DMS 273 treated with DMSO at 0.1 percent for 48 hours (cell line): ENCODE data around the gene RPN1.

ENCODE experiments used
- DNase-seq: peaks from one replicate; lab custom pipeline; 2025; lab: John Stamatoyannopoulos, UW

The RPN1 gene

GRCh38 chr3:128648940-128649663 is 1.5 kb downstream of the RPN1 start:
- peak; percentile 15 for DNase-seq

- no peak for DNase-seq
Observed at GRCh38 chr3:128648402-128648801, 2.2 kb downstream of the RPN1 start.

DNA sequence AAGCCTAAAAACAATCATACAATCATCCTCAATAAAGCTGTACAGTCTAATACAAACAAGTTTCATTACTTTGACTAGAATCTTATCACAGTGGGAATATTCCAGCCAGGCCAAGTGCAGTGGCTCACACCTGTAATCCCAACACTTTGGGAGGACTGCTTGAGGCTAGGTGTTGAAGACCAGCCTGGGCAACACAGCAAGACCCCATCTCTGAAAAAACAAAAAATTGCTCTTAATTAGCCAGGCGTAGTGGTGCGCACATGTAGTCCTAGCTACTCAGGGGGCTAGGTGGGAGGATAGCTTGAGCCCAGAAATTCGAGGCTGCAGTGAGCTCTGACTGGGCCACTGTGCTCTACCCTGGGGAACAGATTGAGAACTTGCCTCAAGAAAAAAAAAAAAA is 3.3 kb downstream of the RPN1 start:
- no peak for DNase-seq

DNA sequence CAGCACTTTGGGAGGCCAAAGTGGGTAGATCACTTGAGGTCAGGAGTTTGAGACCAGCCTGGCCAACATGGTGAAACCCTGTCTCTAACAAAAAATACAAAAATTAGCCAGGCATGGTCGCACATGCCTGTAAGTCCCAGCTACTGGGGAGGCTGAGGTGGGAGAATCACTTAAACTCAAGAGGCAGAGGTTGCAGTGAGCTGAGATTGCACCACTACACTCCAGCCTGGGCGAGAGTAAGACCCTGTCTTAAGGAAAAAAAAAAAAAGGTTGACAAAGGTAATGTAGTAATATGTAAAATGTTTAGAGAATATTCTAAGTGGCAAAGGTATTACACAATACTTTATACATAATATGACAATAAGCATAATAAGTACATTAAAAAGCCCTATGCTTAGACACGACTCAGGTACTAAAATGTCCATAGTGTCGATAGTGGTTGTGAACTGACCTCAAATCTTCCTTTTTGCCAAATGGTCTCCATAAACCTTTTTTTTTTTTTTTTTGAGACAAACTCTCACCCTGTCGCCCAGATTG is 16.5 kb downstream of the RPN1 start:
- DNase-seq = no peak

DNA sequence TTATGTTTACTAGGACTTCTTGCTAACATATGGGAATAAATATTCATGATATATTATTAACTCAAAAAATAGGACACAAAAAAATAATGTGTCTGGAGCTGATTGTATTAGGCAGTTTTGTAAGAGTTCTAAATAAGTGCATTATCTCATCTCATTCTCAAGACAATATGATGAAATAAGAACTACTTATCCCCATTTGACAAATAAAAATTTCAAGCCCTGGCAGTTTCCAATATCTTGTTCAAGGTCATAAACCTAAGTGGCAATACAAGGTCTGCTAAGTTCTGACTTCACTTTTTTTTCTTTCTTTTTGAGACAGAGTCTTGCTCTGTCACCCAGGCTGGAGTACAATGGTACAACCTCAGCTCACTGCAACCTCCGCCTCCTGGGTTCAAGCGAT is 18.3 kb downstream of the RPN1 start:
- DNase-seq = no peak

- DNase-seq = no peak
Observed at GRCh38 chr3:128629936-128630335, 20.7 kb downstream of the RPN1 start.

- DNase-seq = no peak
Observed at GRCh38 chr3:128625409-128625945, 25.1 kb downstream of the RPN1 start.

DNA sequence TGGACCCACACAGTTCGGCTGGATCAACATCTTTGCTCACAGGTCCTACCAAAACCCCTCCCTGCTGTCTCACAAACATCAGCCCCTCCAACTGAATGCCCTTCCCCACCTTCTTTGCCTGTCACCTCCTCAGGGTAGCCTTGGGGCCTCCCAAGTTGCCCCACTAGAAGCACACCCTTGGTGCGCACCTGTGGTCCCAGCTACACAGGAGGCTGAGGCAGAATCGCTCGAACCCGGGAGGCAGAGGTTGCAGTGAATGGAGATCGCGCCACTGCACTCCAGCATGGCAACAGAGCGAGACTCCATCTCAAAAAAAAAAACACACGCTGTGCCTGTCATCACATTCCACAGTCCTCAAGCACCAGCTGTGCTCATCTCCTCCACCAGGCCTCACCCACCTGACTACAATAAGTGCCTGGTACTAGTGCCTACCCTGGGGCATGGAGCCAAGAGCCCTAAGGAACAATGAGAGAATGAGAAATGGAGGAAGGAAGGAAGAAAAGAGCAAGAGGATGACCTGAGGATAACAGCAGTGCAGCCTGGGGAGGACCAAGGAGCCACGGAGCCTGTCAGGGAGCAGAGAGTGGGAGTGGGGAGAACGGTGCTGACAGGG is 26.0 kb downstream of the RPN1 start:
- no peak for DNase-seq

DNA sequence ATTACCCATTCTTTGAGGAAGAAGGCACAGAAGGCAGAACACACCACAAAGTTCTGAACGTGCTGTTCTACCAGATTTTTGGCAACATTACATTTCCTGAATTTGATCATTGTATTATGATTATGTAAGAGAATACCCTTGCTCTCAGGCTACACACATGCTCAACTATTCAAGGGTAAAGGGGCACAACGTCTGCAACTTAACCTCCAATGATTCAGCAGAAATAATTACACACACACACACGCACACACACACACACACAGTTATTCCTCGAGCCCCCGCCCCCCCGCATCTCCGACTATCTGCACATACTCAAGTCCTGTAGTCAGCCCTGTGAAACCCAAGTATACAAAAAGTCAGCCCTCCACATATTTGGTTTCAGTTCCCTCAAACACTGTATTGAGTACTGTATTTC is 26.8 kb downstream of the RPN1 start:
- DNase-seq = no peak

GRCh38 chr3:128621931-128622330 is 28.7 kb downstream of the RPN1 start:
- no peak for DNase-seq

- DNase-seq = no peak
Observed at GRCh38 chr3:128621234-128621633, 29.4 kb downstream of the RPN1 start.

- no peak for DNase-seq
Observed at GRCh38 chr3:128620268-128620691, 30.3 kb downstream of the RPN1 start.

GRCh38 chr3:128619146-128619890 is 31.3 kb downstream of the RPN1 start:
- DNase-seq = no peak

- DNase-seq = no peak
Observed at GRCh38 chr3:128618398-128618726, 32.3 kb downstream of the RPN1 start.

GRCh38 chr3:128617557-128618397 is 32.8 kb downstream of the RPN1 start:
- peak; percentile 95 for DNase-seq

DNA sequence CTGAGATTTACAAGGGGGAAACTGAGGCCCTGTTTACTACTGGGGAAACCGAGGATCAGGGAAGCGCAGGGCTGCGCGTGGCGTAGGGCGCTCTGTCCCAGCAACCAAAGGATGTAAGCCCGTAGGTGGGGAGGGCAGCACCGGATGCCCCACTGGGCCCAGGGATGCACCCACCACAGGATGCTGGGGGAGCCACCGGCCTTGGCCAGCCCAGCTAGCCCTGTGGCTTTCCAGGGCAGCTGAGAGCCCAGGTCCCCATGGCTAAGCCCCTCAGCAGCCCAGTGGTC is 33.4 kb downstream of the RPN1 start:
- DNase-seq = no peak

DNA sequence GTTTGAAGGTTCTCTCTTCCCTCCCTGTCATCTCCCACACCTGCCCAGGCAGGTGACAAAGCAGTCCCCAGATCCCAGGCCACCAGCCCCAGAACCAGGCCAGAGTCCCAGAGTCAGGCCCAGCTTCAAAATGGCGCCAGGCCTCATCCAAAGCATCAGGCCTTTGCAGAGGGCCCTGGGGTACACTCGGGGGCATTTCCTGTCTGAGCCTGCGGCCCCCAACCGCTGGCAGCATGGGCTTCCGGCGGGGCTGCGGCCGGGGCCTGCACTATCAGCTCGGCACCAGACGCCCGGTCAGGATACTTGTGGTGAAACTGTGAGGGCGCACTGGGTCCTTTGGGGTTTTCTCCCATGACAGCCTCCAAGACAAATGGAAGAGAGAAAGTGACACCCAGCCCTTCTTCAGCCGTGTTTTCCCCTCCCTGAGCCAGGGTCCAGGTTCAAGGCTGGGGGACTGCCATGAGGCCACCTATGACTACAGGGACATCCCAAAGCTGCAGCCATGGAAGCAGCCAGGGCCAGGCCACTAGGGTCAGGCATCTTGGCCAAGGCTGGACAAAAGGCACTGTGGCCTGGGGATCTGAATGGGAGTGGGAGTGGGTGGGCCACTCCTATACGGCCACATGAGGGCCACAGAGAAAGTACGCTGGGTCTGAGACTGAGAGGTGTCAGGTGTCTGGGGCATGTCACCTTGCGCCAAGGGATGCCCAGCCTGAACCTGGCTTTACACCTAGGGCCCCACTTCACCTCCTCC is 33.9 kb downstream of the RPN1 start:
- DNase-seq = no peak

GRCh38 chr3:128614076-128614475 is 36.5 kb downstream of the RPN1 start:
- DNase-seq = no peak

DNA sequence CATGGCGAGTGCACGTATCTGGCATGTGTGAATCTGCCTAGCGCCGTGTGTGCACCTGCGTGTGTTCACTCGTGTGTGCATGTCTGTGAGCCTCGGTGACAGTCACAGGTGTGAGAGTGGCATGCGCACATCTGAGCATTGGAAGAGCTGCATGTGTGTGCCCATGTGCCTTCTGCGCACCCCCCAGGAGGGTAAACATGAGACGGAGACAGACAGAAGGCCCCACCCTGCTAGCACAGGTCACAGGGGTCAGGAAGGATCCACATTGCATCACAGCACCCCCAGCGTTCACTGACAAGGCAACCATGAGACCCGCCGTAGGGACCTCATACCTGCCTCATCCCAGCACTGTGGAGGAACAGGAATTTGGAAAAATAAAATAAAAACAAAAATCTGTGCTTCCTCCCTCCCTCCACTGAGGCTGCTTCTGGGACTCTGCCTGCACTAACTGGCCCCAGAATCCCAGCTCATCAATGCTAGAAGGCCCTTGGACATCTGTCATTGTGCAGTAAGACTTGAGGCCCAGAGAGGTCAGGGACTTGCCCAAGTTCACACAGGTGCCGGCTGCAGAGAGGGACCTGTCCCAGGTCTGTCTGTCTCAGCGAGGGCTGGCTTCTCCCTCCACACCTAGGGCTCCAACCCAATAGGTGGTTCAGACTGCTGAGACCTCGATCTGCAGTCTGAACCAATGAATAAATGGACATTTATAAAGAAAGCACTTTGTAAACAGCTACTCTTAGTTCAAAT is 37.4 kb downstream of the RPN1 start:
- no peak for DNase-seq

- no peak for DNase-seq
Observed at GRCh38 chr3:128610451-128611070, 40.1 kb downstream of the RPN1 start.
